Smooth muscle cell (in vitro differentiated cells): ENCODE measurements around the gene OR52A5. TPM values are rescaled to one million over a fixed set of nuclear protein-coding genes. Genes with fewer than 3 reads are reported as not detected.

Source experiments
- DNase-seq: peaks from one replicate; lab custom pipeline; 2025; ENCODE audit not compliant: unreplicated experiment; lab: John Stamatoyannopoulos, UW
- H2AFZ ChIP-seq: fragments of 200-600 bp; sonication (generic); 2 replicates; pipeline ENCODE4 v1.6.0; 2016; ENCODE audit warnings: antibody characterized with exemption, low read depth, mild to moderate bottlenecking
- H3F3A ChIP-seq: fragments of 200-600 bp; sonication (generic); 2 replicates; pipeline ENCODE4 v1.6.0; 2017; ENCODE audit warnings: antibody characterized with exemption, low read depth
- H3K27ac ChIP-seq: fragments of 200-600 bp; sonication (generic); 2 replicates; pipeline ENCODE4 v1.5.1; 2016; ENCODE audit warnings: low read depth, mild to moderate bottlenecking
- H3K27me3 ChIP-seq: fragments of 200-600 bp; sonication (generic); 2 replicates; pipeline ENCODE4 v1.6.1; 2016; ENCODE audit warnings: low read depth, mild to moderate bottlenecking
- H3K36me3 ChIP-seq: fragments of 200-600 bp; sonication (generic); 2 replicates; pipeline ENCODE4 v1.5.1; 2016; ENCODE audit warnings: low read depth
- H3K4me1 ChIP-seq: fragments of 200-600 bp; sonication (generic); 2 replicates; pipeline ENCODE4 v1.5.1; 2016; ENCODE audit warnings: low read depth
- H3K4me2 ChIP-seq: fragments of 200-600 bp; sonication (generic); 2 replicates; pipeline ENCODE4 v1.6.0; 2016; ENCODE audit warnings: mild to moderate bottlenecking
- H3K4me3 ChIP-seq: fragments of 200-600 bp; sonication (generic); 2 replicates; pipeline ENCODE4 v1.5.1; 2016; ENCODE audit warnings: mild to moderate bottlenecking
- H3K79me2 ChIP-seq: fragments of 200-600 bp; sonication (generic); 2 replicates; pipeline ENCODE4 v1.6.0; 2016; ENCODE audit warnings: low read depth, mild to moderate bottlenecking
- H3K9ac ChIP-seq: fragments of 200-600 bp; sonication (generic); 2 replicates; pipeline ENCODE4 v1.6.0; 2016; ENCODE audit warnings: low read depth
- H3K9me3 ChIP-seq: fragments of 200-600 bp; sonication (generic); replicated peaks from 2 replicates; pipeline ENCODE4 v1.5.1; 2016; ENCODE audit warnings: low read depth
- H4K20me1 ChIP-seq: fragments of 200-600 bp; sonication (generic); 2 replicates; pipeline ENCODE4 v1.6.0; 2016; ENCODE audit warnings: low read depth
- CTCF ChIP-seq: fragments of 200-600 bp; sonication (generic); IDR thresholded peaks from 2 replicates; pipeline ENCODE4 v1.5.1; 2017; ENCODE audit warnings: borderline replicate concordance, mild to moderate bottlenecking, antibody characterized with exemption; ENCODE audit not compliant: insufficient read depth, poor library complexity, severe bottlenecking
- WGBS: methylation state at CpG from one replicate; pipeline ENCODE4 v1.1.7; 2016; ENCODE audit warnings: low lambda C conversion rate; 5-methylcytosine and 5-hydroxymethylcytosine counted together
- polyA plus RNA-seq: library from polyadenylated mRNA; unstranded; fragments of >200 nt; fragmentation: Nextera tagmentation; extraction: Ambion mirVana; gene quantifications from 2 replicates; pipeline ENCODE4 v1.2.1, GENCODE V29; 2016
- total RNA-seq: library from RNA; depleted of rRNA; stranded (reverse); fragments of >200 nt; gene quantifications from 2 replicates; pipeline ENCODE4 v1.2.3, GENCODE V29; 2014

The OR52A5 gene
- total and polyA plus RNA-seq, 2 experiments from 2014 or later: not detected

DNA sequence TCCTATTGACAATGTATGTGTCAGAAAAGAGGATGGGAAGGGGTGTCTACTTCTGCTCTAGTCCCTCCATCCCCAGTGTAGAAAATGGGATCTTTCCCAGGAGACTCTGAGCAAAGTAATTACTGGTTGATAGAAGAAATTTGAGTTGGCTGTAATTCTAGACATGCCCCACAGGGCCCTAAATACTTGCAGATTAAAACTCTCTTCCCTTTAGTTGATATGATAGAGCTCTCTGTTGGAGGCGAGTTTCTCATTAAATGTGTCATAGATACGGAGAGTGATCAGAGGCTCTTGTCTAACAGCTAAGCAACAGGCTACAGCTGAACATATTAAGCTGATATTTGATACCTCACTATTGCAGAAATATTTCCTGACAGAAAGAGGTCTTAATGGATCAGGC lies 35.9 kb downstream of the OR52A5 start:
- 74% methylated on average over 2 of the region's 2 CpGs for WGBS
- Histone ChIP-seq H3K79me2 (no peaks in the 10 kb centered on the region), H3K36me3 (no peaks in the 10 kb centered on the region), H3K27me3 (no peaks in the 10 kb centered on the region), H3K27ac (no peak overlapping the region), H3K9me3 (no peaks in the 10 kb centered on the region), H3K4me2 (no peak overlapping the region), H3K4me3 (no peak overlapping the region), H3K9ac (no peak overlapping the region), H3K4me1 (no peaks in the 10 kb centered on the region), H4K20me1 (no peaks in the 10 kb centered on the region), H3F3A (no peaks in the 10 kb centered on the region), H2AFZ (no peak overlapping the region)
- TF ChIP-seq CTCF: no peak
- DNase-seq: no peak

DNA sequence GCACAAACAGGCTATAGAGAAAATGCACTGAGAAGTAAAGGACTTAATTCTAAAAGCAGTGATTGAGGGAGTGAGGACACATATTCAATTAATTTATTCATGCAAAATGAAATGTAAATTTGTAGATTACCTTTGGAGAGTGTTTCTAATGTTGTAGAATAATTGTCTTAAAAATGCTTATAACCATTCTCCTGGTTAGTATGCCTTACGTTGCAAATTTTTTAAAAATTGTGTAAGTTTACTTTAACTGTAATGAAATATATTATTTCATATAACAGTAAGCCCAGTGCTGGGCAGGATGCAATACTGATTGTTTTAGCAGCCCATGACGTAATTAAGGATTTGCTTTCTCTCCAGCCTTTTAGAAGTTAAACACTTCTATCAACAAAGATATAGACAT lies 42.1 kb downstream of the OR52A5 start:
- no peak for TF ChIP-seq CTCF
- Histone ChIP-seq H3K36me3 (no peaks in the 10 kb centered on the region), H3K4me2 (no peak overlapping the region), H3F3A (no peaks in the 10 kb centered on the region), H3K27ac (no peak overlapping the region), H3K79me2 (no peaks in the 10 kb centered on the region), H4K20me1 (no peaks in the 10 kb centered on the region), H3K4me3 (no peak overlapping the region), H3K4me1 (no peaks in the 10 kb centered on the region), H3K9me3 (no peaks in the 10 kb centered on the region), H3K27me3 (no peaks in the 10 kb centered on the region), H3K9ac (no peak overlapping the region), H2AFZ (no peak overlapping the region)
- DNase-seq: no peak
- WGBS: 77% methylated on average over 2 of the region's 2 CpGs

DNA sequence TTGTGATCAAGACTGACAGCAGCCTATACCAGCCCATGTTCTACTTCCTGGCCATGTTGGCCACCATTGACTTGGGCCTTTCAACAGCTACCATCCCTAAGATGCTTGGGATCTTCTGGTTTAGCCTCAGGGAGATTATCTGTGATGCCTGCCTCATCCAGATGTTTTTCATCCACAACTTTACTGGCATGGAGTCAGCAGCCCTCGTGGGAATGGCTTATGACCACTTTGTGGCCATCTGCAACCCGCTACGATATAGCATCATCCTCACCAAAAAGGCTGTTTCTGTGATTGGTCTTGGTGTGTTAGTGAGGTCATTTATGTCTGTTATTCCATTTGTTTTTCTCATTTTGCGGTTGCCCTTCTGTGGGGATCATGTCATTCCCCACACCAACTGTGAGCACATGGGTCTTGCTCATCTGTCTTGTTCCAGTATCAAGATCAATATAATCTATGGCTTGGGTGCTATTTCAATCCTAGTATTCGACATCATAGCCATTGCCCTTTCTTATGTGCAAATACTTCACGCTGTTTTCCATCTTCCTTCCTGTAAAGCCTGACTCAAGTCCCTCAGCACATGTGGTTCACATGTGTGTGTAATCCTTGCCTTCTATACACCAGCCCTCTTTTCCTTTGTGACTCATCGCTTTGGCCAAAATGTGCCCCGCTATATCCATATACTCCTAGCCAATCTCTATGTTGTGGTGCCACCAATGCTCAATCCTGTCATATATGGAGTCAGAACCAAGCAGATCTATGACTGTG lies 45.2 kb downstream of the OR52A5 start:
- no peak overlapping the region for H2AFZ ChIP-seq
- no peaks in the 10 kb centered on the region for H3K79me2 ChIP-seq
- H3K36me3 ChIP-seq: no peaks in the 10 kb centered on the region
- no peak for DNase-seq
- H3K4me2 ChIP-seq: no peak overlapping the region
- TF ChIP-seq CTCF: no peak
- H3K27ac ChIP-seq: no peak overlapping the region
- no peaks in the 10 kb centered on the region for H3F3A ChIP-seq
- no peaks in the 10 kb centered on the region for H4K20me1 ChIP-seq
- H3K9me3 ChIP-seq: no peaks in the 10 kb centered on the region
- peaks cover 8% of the 10 kb centered on the region for H3K4me1 ChIP-seq
- H3K4me3 ChIP-seq: no peak overlapping the region
- WGBS: 84% methylated on average over 8 of the region's 8 CpGs
- H3K27me3 ChIP-seq: no peaks in the 10 kb centered on the region
- H3K9ac ChIP-seq: no peak overlapping the region

DNA sequence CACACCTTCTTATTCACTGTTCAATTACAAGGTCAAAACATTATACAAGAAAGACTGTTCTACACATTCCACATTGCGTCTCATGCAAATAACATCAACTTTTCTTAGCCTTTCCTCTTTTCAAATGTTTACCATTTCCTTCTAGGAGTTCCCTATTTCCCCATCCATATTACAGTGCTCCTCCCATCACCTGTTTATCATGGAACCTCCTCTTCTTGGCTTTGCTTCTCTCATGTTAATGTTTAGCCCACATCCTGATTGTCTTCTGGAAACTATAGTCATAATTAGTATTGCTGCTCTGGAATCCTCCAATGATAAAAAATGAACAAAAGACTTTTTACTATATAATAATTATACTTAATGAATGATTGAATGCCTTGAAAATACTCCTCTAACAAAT lies 47.5 kb downstream of the OR52A5 start:
- DNase-seq: no peak
- no peak for TF ChIP-seq CTCF
- no peak overlapping the region for H3K9ac ChIP-seq
- H3K79me2 ChIP-seq: no peaks in the 10 kb centered on the region
- no peaks in the 10 kb centered on the region for H3K36me3 ChIP-seq
- no peaks in the 10 kb centered on the region for H3K9me3 ChIP-seq
- no peaks in the 10 kb centered on the region for H4K20me1 ChIP-seq
- no peak overlapping the region for H2AFZ ChIP-seq
- no peak overlapping the region for H3K4me3 ChIP-seq
- no peak overlapping the region for H3K27ac ChIP-seq
- no peaks in the 10 kb centered on the region for H3K27me3 ChIP-seq
- H3F3A ChIP-seq: no peaks in the 10 kb centered on the region
- peaks cover 8% of the 10 kb centered on the region for H3K4me1 ChIP-seq
- 96% methylated on average over 1 of the region's 1 CpG for WGBS
- no peak overlapping the region for H3K4me2 ChIP-seq
